ENCODE measurements around the gene PVALB.
A peak's percentile ranks its signal among the peaks of the same experiment; 100 is the strongest.

The PVALB gene

DNA sequence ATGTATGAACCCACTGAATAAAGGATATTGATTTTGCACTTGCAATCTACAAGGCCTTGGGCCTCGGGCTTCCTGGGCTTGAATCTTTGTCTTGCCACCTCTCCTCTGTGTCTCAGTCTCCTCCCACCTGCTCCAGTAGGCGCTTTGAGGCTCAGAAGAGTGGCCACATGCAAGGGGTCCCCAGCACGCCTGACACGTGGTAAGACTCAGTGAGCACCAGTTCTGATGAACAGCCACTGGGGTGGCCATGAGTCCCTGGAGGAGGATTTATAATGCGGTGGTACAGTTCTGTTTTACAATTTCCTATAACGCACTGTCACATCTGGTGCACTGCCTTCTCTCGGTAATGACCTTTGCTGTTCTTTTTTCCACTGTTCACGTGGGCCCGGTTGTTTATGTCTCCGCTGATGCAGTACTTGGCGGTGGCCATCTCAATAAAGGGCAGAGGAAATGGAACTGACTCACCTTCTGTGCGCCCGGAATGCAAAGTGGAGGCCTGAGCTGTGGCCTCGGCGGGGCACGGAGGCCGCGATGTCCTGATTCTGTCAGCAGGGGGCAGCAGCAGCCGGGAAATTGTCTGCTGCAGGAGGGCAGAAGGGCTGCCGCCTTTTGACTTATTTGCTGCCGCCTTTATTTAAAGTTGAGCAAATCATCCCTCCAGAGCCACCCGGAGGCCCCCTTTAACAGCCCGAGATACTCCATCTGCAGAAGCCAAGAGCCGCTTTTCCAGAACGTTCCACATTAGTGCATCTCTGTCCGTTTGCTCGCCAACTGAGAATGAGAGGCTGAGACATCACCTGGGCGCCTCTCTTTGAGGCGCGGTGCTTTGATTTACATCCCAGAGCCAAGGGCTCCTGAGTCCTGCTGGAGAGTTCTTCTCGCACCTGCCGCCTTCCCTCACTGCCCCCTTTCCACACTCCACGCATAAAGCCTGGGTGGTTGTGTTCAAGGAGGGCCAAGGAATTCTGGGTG, 34.9 kb downstream of the PVALB start:
- TF ChIP-seq, protein P1, sequence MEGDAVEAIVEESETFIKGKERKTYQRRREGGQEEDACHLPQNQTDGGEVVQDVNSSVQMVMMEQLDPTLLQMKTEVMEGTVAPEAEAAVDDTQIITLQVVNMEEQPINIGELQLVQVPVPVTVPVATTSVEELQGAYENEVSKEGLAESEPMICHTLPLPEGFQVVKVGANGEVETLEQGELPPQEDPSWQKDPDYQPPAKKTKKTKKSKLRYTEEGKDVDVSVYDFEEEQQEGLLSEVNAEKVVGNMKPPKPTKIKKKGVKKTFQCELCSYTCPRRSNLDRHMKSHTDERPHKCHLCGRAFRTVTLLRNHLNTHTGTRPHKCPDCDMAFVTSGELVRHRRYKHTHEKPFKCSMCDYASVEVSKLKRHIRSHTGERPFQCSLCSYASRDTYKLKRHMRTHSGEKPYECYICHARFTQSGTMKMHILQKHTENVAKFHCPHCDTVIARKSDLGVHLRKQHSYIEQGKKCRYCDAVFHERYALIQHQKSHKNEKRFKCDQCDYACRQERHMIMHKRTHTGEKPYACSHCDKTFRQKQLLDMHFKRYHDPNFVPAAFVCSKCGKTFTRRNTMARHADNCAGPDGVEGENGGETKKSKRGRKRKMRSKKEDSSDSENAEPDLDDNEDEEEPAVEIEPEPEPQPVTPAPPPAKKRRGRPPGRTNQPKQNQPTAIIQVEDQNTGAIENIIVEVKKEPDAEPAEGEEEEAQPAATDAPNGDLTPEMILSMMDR (IDR thresholded peaks at IDR 0.05; ENCODE audit: extremely low read depth, insufficient read depth, missing control alignments): peak; percentile 97
- peak; percentile 87 for DNase-seq (ENCODE audit: low spot score)
- in situ Hi-C loops (cut with MboI; ENCODE audit: low pct_unique_long_range_greater_than_20kb, low sequenced_read_pairs, unreplicated experiment): loop anchor here (10.0 kb wide), 1 partner anchor 193 kb away; no protein-coding TSS in a partner anchor

DNA sequence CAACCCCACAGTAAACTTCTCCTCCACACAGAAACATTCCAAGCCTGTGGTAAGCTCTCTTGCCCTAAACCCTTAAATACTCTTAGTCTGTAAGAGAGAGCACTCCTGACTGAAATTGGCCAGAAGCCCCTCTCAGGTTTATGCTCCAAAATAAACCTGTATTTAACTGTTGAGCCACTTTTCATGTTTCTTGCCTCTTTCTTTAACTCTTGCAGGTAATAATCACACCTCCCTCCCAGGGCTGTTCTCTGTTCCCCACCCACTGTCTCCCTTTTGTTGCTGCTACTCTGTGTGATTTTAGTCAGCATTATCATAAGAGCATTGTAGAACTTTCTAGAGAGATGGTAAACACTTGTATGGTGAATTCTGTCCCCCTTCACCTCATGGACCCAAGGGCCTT, 38.8 kb downstream of the PVALB start:
- in situ Hi-C loops (cut with MboI; ENCODE audit: low pct_unique_long_range_greater_than_20kb, low sequenced_read_pairs, unreplicated experiment): loop anchor here (10.0 kb wide), 1 partner anchor 427 kb away; no protein-coding TSS in a partner anchor
- TF ChIP-seq, protein P1 (IDR thresholded peaks at IDR 0.05; ENCODE audit: extremely low read depth, insufficient read depth, missing control alignments): no peak
- no peak for DNase-seq (ENCODE audit: low spot score)

DNA sequence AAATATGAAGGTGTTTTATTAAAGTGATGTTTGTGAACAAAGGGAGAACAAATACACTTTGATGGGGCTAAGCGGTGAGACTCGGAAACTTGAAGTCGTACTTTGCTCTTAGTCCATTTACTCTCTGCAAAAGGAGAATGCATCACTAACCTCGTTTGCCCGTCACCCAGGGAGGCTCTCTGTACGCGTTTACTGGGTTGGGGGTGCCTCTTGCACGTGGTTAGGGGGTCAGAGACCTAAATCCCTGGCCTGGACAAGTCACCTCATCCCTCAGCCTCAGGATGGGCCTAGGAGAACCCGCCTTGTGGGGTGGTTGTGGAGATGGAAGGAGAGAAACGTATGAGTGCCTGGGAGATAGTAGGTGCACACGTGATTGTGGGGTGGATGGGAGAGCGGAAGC, 40.1 kb downstream of the PVALB start:
- in situ Hi-C loops (cut with MboI; ENCODE audit: low pct_unique_long_range_greater_than_20kb, low sequenced_read_pairs, unreplicated experiment): loop anchor here (10.0 kb wide), 1 partner anchor 428 kb away; no protein-coding TSS in a partner anchor
- TF ChIP-seq, protein P1 (IDR thresholded peaks at IDR 0.05; ENCODE audit: extremely low read depth, insufficient read depth, missing control alignments): no peak
- DNase-seq (ENCODE audit: low spot score): no peak

DNA sequence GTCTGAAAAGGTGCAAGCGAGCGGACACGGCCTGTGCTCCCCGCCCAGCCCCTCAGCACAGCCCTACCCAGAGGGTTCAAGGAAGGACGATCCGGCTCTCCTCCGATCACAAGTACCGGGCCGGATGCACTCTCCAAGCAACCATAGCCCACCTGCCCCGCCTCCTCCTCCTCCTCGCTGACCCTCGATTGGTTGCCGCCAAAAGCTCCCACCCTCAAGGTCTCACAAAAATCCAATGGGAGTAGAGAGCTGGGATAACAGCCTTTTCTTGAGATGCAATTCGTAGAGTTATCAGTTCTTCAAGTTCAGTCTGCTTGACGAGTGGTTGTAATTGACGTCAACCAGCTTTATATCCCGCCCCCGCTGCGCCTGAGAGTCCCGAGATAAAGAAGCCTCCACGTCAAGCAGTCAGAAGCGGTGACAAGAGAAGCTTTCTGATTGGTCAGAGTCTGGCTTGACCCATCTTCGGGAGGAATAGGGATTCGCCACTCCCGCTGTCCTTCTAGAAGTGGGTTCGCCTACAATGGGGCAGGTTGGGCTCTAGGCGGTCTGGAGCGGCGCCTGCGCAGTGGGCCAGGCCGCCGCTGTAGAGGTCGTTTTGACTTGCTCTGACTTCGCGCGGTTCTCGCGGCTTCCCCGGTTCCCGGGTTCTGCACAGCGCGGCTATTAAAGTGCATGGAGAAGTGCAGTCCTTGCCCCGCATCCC, 40.7 kb downstream of the PVALB start, which contains the start of gene IFT27:
Gene IFT27, minus strand, starts transcription at position 156 of the 706 bp plus-strand sequence. CDS start 412 bp downstream, outside the sequence.
- in situ Hi-C loops (cut with MboI; ENCODE audit: low pct_unique_long_range_greater_than_20kb, low sequenced_read_pairs, unreplicated experiment): loop anchor here (10.0 kb wide), 1 partner anchor 429 kb away; no protein-coding TSS in a partner anchor
- TF ChIP-seq, protein P1 (IDR thresholded peaks at IDR 0.05; ENCODE audit: extremely low read depth, insufficient read depth, missing control alignments): no peak
- peak; percentile 99 for DNase-seq (ENCODE audit: low spot score)

DNA sequence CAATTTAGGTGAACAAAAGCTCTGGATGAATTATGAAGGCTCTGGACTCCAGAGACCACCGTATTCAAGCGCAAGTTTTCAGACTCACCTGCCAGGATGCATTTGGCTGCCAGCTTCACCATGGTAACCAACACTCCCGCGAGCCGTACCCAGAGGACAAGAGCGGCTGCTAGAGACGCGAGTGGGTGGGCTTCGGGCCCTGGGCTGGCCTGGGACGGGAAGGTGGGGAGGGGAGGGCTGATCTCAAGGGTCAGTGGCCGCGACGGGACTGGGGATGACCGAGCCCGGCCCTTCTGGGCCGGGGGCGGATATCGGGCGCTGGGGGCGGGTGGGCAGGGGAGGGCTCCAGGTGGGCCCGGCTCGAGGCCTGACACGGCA, 41.3 kb downstream of the PVALB start:
- in situ Hi-C loops (cut with MboI; ENCODE audit: low pct_unique_long_range_greater_than_20kb, low sequenced_read_pairs, unreplicated experiment): loop anchor here (10.0 kb wide), 1 partner anchor 429 kb away; no protein-coding TSS in a partner anchor
- TF ChIP-seq, protein P1 (IDR thresholded peaks at IDR 0.05; ENCODE audit: extremely low read depth, insufficient read depth, missing control alignments): no peak
- DNase-seq (ENCODE audit: low spot score): peak; percentile 42

DNA sequence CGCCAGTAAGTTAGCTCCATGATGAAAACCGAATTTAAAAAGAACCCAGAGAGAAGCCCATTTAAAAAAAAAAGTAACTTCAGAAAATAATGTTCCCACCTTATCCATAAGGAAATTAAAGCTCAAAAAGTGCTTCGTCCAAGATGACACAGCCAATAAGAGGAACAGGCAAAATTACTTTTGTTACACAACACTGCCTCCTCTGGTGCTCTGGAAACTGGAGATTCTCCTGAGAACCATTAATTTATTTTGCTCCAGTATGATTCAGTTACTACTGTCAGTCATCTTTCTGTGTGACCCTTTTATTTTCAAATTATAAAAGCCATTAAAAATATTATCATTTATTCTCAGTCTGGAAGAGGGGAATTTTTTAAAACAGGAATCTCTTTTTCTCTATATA, 42.9 kb downstream of the PVALB start:
- in situ Hi-C loops (cut with MboI; ENCODE audit: low pct_unique_long_range_greater_than_20kb, low sequenced_read_pairs, unreplicated experiment): loop anchor here (10.0 kb wide), 1 partner anchor 431 kb away; no protein-coding TSS in a partner anchor
- no peak for DNase-seq (ENCODE audit: low spot score)
- TF ChIP-seq, protein P1 (IDR thresholded peaks at IDR 0.05; ENCODE audit: extremely low read depth, insufficient read depth, missing control alignments): peak; percentile 40
